SIG-M5 (cell line): ENCODE measurements around the gene EPN2.
"Not testable (repeated sequence)": the region's sequence is repeated elsewhere in the genome, so short reads cannot be mapped to it uniquely, and the experiment has no call there.

Experiments used
- DNase-seq: peaks from one replicate; lab custom pipeline; 2025; lab: John Stamatoyannopoulos, UW

EPN2 gene

GRCh38 chr17:19237139-19237388, at the start of gene EPN2:
Gene EPN2, plus strand, starts transcription at chr17:19237366. Its CDS starts 45,754 bp downstream, at chr17:19283120.
- DNase-seq: not testable (repeated sequence)

DNA sequence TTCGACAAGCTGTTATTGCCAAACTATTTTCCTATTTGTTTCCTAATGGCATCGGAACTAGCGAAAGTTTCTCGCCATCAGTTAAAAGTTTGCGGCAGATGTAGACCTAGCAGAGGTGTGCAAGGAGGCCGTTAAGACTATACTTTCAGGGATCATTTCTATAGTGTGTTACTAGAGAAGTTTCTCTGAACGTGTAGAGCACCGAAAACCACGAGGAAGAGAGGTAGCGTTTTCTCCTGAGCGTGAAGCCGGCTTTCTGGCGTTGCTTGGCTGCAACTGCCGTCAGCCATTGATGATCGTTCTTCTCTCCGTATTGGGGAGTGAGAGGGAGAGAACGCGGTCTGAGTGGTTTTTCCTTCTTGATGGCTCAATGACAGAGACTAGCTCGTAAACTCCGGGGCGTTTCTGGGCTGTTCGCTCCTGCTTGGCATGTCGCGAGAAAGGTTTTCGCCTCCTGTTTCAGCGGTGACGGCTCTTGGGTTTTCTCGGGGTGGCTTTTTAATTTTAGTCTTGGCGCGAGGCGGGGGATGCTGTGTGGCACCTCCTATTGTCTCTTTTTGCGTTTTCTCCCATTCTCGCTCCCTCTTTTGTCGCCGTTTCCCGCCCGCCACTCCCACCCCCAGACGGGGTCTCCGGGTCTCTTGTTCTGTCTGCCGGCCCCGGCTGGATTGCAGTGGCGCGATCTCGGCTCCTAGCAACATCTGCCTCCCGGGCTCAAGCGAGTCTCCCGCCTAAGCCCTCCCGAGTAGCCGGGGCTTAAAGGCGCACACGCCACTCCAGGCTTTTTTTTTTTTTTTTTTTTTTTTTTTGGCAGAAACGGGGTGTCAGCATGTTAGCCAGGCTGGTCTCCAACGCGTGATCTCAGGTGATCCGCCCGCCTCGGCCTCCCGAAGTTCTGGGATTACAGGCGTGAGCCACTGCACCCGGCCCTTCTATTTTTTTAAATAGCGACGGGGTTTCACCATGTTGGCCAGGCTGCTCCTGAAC, 49.0 kb upstream of the EPN2 start:
- DNase-seq: not testable (repeated sequence)

DNA sequence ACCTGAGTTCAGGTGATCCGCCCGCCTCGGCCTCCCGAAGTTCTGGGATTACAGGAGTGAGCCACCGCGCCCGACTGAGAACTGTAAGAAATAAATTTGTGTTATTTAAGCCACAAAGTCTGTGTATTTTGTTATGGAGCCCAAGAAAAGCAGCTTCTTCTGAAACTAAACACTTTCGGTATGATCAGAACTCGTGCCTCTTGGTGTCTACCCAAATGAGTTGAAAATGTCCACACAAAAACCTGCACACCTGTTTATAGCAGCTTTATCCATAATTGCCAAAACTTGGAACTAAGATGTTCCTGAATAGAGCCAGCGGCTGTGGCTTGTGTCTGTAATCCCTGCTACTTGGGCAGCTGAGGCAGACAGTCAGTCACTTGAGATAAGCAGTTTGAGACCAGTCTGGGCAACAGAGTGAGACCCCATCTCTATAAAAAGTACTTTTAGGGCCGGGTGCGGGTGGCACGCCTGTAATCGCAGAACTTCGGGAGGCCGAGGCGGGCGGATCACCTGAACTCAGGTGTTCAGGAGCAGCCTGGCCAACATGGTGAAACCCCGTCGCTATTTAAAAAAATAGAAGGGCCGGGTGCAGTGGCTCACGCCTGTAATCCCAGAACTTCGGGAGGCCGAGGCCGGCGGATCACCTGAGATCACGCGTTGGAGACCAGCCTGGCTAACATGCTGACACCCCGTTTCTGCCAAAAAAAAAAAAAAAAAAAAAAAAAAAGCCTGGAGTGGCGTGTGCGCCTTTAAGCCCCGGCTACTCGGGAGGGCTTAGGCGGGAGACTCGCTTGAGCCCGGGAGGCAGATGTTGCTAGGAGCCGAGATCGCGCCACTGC, 48.1 kb upstream of the EPN2 start:
- not testable (repeated sequence) for DNase-seq

DNA sequence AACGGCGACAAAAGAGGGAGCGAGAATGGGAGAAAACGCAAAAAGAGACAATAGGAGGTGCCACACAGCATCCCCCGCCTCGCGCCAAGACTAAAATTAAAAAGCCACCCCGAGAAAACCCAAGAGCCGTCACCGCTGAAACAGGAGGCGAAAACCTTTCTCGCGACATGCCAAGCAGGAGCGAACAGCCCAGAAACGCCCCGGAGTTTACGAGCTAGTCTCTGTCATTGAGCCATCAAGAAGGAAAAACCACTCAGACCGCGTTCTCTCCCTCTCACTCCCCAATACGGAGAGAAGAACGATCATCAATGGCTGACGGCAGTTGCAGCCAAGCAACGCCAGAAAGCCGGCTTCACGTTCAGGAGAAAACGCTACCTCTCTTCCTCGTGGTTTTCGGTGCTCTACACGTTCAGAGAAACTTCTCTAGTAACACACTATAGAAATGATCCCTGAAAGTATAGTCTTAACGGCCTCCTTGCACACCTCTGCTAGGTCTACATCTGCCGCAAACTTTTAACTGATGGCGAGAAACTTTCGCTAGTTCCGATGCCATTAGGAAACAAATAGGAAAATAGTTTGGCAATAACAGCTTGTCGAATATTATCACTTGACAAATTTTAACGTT, 47.3 kb upstream of the EPN2 start:
- DNase-seq: not testable (repeated sequence)

DNA sequence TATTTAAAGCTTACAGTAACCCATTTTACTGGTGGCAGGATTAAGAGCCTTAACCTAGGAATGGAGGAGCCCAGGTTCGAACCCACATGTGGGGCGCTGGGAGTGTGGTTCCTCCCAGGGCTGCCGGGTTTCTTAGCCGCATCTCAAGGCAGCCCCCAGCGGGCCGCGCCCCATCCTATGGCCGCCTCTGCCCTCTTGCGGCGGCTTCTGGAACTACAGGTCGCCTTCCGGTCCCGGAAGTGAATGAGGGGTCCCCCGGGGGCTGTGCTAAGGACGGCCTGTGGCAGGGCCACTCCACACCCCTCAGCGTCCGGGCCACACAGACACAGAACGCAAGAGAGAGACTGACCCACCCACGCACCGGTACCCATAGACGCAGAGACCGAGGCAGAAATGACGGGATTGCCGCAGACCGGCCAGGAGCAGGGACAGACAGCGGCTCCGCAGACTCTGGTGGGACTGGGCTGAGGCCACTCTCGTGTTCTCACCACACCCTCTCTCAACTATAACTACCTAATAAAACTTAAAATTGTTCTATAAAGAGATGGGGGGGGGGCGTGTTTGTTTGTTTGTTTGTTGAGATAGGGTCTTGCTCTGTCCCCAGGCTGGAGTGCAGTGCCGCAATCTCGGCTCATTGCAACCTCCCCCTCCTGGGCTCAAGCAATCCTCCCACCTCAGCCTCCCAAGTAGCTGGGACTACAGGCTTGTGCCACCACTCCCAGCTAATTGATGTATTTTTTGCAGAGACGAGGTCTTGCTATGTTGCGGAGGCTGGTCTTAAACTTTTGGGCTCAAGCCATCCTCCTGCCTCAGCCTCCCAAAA, 40.6 kb upstream of the EPN2 start:
- DNase-seq: not testable (repeated sequence)

DNA sequence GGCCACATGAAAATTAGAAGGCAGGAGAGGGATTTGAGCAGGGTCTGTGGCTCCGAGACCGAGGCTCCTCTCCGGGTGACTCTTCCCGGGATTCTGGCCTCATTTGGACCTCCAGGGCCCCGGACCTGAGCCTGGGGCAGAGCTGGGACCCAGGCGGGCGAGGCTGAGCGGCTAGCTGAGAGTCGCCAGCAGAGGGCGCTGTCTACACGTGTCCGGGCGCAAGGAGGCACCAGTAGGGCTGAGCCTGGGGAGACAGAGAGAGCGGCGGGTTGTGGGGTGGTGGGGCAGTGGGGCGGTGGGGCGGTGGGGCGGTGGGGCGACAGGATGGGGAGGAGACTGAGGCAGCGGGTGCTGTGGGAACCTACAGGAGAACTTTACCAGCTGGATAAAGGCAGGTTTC, 34.7 kb upstream of the EPN2 start:
- DNase-seq: not testable (repeated sequence)

DNA sequence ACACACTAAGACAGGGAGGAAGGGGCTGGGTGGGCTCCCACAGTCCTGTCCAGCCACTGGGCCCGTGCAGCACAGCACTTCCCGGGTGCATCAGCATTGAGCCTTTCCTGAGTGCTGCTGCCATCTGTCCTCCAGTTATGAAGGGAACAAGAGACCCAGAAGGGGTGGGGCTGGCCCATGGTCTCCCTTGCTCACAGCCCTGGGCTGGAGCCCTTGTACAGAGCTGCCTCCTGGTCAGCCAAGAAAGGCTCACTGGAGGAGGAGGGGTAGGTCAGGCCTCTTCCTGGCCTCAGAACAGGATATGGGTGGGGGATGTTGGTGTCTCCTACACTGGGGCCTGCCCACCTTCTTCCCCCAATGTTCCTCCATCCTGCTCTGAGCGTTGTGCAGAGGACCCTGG, 33.7 kb upstream of the EPN2 start:
- not testable (repeated sequence) for DNase-seq

- not testable (repeated sequence) for DNase-seq
Observed at GRCh38 chr17:19215074-19215860, 21.9 kb upstream of the EPN2 start.

GRCh38 chr17:19216148-19216926, 20.8 kb upstream of the EPN2 start:
- DNase-seq: not testable (repeated sequence)

- not testable (repeated sequence) for DNase-seq
Observed at GRCh38 chr17:19218914-19219313, 18.3 kb upstream of the EPN2 start.

- DNase-seq: not testable (repeated sequence)
Observed at GRCh38 chr17:19219384-19219783, 17.8 kb upstream of the EPN2 start.

DNA sequence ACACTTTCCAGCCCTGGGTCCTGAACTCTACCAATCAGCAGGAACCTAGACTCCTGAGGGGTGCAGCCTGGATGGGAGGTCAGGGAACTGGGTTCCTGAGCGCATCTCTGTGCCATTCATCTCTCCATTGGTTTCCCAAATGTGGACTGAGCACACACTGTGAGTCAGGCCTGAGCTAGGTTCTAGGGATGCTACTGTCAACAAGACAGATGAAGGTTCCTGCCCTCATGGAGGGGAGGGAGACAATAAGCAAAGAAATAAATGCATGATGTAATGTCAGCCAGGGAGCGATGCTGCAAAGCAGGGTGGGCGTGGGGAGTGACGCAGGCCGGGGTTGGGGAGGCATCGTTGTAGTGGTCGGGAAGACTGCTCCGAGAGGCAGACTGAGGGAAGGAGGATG, 17.0 kb upstream of the EPN2 start:
- DNase-seq: not testable (repeated sequence)

DNA sequence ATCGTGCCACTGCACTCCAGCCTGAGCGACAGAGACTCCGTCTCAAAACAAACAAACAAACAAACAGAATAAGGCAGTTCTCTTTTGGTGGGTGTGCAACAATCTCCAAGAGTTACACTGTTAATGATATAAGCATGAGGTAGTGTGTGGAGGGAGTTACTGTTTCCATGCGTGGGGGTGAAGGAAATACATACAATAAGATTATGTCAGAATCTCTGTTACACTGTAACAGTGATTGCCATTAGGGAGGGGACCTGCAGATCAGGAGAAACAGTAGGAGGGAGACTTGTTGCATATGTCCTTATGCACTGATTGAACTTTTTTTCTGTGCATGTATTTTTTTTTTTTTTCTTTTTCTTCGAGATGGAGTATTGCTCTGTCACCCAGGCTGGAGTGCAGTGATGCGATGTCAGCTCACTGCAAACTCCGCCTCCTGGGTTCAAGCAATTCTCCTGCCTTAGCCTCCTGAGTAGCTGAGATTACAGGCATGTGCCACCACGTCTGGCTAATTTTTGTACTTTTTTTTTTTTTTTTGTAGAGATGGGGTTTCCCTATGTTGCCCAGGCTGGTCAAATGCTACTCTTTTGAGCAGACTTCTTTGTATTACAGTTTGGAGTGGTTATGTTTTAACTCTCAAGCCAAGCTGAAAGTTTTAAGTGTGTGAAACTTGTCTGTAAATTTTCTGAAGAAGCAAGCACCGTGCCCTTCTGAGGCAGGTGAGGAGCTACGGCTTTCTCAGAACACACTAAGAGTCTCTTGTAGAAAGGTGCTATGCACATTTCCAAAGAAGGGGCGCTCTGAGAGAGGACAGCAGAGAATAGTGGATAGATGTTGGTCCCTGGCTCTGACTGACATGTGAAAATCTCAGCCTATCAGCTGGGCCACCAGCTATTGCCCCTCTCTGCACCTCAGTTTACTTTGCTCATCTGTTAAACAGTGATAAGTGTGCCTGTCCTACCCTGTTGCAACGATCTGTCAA, 10.3 kb upstream of the EPN2 start:
- not testable (repeated sequence) for DNase-seq

- DNase-seq: not testable (repeated sequence)
Observed at GRCh38 chr17:19234676-19235075, 2.5 kb upstream of the EPN2 start.

GRCh38 chr17:19236351-19237138, 621 bp upstream of the EPN2 start:
- DNase-seq: not testable (repeated sequence)

DNA sequence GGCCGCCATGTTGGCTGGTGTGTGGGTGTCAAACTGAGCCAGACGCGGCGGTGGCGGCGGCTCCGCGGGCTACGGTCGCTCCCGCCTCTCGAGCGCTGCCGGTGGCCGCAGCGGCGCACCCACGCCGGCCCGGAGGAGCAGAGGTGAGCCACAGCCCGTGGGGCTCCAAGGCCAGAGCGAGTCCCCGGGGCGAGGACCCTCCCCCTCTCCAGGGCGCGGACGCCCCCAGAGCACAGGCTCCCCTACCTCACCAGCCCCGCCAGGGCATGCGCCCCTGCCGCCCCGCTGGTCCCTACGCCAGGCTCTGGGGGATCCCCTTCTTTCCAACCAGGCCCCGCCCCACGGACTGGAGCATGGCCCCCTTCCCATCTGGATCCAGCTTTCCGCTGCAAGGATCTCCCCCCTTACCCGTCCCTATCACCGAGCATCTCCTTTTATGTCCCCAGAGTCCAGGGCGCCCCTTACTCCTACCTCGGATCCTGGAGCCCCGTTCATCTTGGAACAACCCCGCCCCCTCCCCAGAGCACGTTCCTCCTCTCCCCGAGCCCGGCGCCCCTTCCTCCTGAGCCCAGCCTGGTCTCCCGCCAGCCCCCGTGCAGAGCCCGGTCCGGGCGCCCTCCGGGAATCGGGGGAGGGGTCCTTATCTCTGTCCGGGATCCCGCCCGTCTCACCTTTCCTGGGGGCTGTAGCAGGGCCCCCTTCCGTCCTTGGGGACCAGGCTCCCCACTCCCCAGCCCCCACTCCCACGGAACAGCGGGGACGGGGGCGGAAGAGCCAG, 412 bp downstream of the EPN2 start:
- DNase-seq: no peak

DNA sequence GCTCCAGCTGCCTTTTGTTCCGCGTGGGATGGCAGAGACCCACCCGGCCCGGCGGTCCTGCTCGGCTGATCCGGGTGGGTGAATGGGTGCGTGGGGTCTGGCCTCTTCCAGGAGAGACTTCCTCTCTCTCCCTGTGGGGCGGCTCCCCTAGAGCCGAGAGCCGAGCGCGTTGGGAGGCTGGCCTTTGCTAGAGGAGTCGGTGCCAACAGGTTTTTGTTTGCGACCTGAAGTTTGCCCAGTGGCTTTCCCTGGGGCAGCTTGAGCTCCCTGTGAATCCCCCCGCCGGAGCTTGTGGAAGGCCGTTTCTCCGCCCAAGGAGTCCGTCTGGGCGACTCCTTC, 970 bp downstream of the EPN2 start:
- no peak for DNase-seq
